Stimulated activated CD4-positive, alpha-beta T cell treated with anti-CD3 and anti-CD28 coated beads, Interleukin-2, amount 100 ng/mL, for 4 hours (primary cell): ENCODE measurements around the gene OCA2.

Source experiments
- DNase-seq: peaks from one replicate; pipeline ENCODE4 v3.0.0-alpha.2; 2020; ENCODE audit warnings: low read depth

OCA2 gene

GRCh38 chr15:27808182-27808581, 290.9 kb downstream of the OCA2 start:
- DNase-seq: no peak

- DNase-seq: no peak
These were observed 291.8 kb downstream of the OCA2 start for GRCh38 chr15:27807335-27807734.

DNA sequence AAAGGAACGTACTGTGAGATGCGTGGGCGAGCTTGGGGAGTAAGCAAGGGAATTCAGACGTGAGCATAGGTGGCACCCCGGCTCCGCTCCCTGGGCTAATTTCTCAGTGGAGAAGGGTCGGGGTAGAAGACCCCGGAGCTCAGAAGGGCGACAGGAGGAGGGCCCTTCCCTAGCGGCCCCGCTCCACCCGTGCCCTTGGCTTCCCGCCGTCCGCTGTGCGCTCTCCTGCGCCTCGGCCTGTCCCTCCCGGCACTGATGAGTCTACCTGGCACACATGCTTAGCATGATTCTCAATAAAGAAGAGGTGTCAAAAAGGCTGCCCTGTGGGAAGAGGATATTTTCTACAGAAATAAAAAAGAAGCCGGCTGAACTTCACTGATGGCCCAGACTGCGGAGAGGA, 292.7 kb downstream of the OCA2 start:
- no peak for DNase-seq

GRCh38 chr15:27805261-27806220, 293.6 kb downstream of the OCA2 start:
- no peak for DNase-seq

- no peak for DNase-seq
These were observed 294.4 kb downstream of the OCA2 start for GRCh38 chr15:27804569-27805260.

GRCh38 chr15:27798807-27799206, 300.3 kb downstream of the OCA2 start:
- DNase-seq: no peak

- DNase-seq: no peak
These were observed 301.4 kb downstream of the OCA2 start for GRCh38 chr15:27797765-27798164.

DNA sequence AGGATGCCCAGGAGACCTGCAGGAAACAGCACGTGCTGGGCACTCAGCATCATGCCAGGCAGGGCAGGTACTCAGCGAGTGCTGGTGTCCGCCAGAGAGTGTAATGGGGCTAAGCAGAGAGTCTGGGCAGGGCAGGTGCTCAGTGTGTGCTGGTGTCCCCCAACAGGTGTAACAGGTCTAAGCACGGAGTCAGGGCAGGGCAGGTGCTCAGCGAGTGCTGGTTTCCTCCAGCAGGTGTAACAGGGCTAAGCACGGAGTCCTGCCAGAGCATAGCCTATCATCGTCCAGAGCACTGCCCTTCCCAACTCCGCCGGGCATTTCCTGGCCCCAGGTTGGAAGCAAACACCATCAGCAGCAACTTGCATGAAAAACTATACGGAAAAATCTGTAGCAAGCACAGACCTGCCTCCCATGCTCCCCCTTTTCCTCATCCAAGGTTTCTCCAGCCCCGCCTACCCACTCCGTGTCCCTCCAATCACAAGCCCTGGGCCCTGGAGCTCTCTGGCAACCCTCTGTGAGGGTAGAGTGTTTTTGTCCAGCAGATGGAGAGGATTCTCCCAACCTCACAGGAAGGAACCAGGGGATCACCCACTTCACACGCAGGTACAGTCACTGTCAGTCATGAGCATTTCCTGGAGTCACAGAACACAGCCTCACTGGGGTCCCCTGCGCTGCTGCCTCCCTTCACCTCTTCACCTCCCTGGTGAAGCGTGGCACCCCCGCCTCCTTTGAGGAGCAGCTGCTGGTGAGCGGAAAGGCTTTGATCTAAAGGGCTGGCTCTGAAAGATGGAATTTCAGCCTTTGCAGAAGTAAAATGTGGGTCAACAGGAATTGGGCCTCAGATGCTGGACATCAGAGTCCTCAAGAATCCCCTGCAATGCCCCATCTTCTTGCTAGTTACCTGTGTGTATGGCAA, 302.5 kb downstream of the OCA2 start:
- DNase-seq: no peak

- no peak for DNase-seq
These were observed 306.3 kb downstream of the OCA2 start for GRCh38 chr15:27792756-27793264.

DNA sequence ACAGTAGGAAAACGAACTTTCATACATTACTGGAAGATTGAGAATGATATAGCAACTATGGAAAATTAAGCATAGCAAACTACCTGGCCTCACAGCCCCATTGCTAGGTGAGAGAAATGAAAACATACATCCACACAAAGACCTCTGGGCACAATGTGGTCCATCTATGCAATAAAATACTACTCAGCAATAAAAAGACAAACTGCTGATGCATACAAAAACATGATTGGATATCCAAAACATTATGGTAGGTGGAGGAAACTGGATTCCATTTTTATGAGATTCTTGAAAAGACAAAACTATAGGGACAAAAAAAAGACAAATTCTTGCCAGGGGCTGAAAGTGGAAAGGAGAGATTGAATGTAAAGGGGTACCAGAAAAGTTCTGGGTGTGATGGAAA, 308.8 kb downstream of the OCA2 start:
- no peak for DNase-seq

DNA sequence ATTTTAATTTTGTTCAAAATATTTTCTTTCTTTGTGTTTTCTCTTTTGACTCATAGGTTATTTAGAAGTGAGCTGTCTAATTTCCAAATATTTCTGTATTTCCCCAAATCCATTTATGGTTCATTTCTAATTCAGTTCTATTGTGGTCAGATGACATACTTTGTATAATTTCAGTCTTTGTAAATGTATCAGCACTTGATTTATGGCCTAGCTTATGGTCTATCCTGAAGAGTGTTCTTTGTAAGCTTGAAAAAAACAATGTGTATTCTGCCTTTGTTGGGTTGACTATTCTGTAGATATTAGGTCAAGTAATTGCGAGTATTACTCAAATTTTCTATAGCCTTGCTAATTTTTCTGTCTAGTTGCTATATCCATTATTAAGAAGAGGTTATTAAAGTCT, 311.2 kb downstream of the OCA2 start:
- DNase-seq: no peak

DNA sequence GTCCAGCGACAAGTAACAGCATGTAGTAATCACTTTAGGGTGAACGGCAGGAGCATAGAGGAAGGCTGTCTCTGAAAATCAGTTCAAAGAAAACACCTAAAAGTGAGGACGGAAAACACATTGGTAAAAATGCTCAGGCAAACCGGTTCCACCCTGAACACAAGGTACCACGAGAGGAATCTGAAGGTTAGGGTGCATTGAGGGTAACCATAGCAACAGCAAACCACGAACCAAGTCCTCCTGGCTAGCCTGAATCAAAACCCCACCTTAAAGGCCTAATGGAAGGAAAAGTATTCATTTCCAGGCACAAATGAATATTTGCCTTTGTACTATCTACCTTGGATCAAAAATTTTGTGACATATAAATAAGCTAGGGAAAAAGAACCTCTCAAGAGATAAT, 315.0 kb downstream of the OCA2 start:
- no peak for DNase-seq

GRCh38 chr15:27783678-27784077, 315.4 kb downstream of the OCA2 start:
- no peak for DNase-seq

DNA sequence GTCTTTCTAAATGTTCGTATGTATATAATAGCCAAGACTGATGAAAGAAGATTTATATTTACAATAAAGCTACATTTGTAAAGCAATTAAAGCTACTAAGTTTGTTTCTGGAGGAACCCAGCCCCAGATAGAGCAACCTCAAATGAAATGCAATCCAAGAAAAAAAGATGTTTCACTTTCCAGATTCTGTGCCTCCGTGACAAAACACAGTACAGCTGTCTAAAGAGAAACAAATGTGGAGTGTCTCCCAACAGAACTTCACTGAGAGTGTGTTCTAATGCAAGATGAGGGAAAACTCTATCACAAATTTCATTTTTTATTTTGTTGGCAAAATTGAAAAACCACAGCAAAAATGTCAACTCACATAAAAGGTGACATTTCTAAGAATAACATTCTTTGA, 317.0 kb downstream of the OCA2 start:
- no peak for DNase-seq

GRCh38 chr15:27776501-27776900, 322.6 kb downstream of the OCA2 start:
- DNase-seq: no peak

GRCh38 chr15:27774638-27775037, 324.5 kb downstream of the OCA2 start:
- no peak for DNase-seq

DNA sequence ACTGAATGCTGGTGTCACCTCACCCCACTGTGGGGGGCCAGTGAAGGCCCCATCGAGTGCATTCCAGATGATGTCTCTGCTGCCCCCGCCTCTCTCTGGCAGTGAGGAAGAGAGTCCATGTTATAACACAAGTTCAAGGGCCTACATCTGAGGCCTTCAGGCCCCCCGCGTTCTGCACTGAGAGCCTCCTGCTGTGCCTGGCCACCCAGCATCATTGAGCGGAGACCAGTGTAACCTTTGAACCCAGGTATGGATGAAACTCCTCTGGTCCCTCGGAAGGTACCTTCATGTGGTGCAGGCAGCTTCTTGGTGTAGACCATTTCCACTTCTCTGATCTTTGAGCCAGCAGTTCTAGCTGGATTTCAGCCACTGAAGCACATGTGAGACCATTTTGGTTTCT, 324.9 kb downstream of the OCA2 start:
- no peak for DNase-seq

DNA sequence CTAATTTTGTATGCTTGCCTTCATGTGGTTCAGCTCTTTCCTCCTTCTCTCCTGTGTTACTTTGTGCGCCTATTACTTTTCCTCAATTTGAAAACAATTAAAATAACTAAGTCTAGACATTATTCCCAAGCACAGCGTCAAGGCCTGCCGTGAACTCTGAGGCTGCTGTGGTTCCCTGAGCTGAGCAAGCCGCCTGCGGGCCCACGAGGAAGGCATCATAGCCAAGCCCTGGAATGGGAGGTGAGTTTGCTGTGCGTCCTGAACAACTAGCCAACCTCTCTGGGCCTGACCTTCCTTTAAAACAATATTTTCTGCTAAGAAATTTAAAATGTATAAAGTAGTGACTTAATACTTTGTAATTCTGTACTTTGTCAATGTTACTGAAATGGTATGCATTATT, 327.2 kb downstream of the OCA2 start:
- no peak for DNase-seq

DNA sequence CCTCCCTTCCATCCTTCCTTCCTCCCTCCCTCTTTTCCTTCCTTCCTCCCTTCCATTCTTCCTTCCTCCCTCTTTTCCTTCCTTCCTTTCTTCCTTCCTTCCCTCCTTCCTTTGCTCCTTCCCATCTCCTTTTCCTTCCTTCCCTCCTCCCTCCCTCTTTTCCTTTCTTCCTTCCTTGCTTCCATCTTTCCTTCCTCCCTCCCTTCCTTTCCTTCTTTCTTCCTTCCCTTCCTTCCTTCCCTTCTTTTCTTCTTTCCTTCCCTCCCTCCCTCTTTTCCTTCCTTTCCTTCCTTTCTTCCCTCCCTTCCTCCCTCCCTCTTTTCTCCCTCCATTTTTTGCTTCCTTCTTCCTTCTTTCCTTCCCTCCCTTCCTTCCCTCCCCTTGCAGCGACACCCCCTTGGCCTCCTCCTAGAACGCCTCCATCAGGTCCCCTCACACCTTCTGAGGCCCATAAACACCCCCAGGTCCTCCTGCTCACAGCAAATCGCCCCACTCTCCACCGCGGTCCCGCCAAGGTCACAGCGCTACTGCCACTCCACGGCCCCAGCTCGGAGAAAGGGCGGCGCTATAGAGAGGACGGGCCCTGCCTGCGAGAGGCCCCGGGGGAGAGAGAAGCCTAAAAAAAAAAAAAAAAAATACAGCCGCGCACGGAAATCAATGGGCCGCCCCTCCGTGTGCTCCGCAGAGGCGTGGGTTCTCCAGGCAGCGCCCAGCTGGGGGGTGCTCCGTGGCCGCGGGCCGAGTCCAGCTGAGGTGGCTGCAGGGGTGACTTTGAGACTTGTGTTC, 328.2 kb downstream of the OCA2 start:
- DNase-seq: no peak

DNA sequence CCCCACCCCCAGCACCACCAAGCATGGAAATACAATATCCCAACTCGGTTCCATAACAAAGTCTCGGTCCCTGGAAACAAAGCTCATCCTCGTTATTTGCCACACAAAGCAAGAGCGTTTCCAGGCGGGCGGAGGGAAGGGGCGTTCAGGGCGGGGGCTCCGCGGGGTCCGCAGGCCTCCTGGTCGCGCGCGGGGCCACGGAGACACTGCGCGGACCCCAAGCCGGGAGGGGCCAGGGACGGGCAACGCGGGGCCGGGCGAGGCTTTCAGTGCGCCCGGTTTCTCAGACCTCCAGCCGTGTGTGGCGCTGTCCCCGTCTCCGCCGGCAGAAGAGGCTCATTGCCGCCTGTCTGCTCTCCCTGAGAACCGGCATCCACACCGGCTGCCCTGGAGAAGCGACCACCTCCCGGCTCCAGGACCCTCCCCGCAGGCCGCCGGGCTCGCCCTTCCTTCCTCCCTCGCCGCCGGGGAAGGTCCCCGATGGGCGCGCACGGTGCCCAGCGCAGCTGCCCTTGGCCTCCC, 329.0 kb downstream of the OCA2 start:
- no peak for DNase-seq

DNA sequence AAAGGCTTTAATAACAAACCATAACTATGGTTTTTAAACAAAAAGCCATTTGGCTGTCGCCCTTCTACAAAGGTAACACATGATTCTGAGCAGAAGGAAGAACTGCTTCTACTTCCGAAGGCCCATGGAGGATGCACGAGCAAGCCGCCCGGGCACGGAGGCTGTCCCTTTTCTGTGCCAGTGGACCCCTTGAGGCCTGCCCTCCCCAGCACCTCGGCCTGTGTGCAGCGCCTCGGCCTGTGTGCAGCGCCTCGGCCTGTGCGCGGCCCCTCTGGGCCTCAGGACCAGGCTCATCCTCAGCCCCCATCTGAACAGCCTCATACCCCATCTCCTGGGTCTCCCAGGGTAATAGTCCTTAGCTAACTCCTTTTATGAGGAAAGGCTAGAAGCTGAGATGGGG, 329.5 kb downstream of the OCA2 start:
- DNase-seq: no peak
